ENCODE measurements around the gene ZNF175. TPM values are rescaled to one million over a fixed set of nuclear protein-coding genes. Genes with fewer than 3 reads are reported as not detected.

ZNF175 gene
- total and polyA plus RNA-seq, 9 of the 15 experiments (the other 6 are each of a cell fraction or from before 2014, with no cell fraction given), result 3.7 to 37.9 (median 14.0) TPM

DNA sequence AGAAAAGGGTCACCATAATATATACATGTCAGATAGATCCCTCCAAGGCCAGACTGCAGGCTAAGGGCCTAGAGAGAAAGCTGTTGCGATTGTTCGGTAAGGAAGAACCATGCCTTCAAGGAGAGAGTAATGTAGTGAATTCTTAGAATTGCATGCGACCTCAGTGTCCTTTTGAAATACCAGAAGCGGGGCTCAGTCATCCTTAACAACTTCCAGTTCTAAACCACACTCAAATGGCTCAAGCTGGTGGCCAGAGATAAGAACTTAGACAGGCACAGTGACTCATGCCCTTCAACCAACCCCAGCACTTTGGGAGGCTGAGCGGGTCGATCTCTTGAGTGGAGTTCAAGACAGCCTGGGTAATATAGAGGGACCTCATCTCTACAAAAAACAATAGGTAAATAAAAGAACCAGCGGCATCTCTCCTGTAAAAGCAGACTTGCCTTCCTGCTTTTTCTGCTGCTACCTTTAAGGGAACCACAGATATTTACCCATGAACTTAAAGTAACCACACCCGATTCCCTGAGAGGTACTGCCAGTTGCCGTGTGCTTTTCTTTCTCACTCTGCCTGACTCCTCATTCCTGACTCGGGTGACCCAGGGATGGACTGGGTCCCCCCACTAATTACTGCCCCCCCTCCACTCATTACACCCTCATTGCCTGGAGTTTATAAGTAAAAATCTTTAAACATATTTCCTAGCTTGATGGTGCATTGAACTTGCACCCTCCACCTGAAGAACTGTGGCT is 24.3 kb upstream of the ZNF175 start (continued):
- TF ChIP-seq, protein P1, sequence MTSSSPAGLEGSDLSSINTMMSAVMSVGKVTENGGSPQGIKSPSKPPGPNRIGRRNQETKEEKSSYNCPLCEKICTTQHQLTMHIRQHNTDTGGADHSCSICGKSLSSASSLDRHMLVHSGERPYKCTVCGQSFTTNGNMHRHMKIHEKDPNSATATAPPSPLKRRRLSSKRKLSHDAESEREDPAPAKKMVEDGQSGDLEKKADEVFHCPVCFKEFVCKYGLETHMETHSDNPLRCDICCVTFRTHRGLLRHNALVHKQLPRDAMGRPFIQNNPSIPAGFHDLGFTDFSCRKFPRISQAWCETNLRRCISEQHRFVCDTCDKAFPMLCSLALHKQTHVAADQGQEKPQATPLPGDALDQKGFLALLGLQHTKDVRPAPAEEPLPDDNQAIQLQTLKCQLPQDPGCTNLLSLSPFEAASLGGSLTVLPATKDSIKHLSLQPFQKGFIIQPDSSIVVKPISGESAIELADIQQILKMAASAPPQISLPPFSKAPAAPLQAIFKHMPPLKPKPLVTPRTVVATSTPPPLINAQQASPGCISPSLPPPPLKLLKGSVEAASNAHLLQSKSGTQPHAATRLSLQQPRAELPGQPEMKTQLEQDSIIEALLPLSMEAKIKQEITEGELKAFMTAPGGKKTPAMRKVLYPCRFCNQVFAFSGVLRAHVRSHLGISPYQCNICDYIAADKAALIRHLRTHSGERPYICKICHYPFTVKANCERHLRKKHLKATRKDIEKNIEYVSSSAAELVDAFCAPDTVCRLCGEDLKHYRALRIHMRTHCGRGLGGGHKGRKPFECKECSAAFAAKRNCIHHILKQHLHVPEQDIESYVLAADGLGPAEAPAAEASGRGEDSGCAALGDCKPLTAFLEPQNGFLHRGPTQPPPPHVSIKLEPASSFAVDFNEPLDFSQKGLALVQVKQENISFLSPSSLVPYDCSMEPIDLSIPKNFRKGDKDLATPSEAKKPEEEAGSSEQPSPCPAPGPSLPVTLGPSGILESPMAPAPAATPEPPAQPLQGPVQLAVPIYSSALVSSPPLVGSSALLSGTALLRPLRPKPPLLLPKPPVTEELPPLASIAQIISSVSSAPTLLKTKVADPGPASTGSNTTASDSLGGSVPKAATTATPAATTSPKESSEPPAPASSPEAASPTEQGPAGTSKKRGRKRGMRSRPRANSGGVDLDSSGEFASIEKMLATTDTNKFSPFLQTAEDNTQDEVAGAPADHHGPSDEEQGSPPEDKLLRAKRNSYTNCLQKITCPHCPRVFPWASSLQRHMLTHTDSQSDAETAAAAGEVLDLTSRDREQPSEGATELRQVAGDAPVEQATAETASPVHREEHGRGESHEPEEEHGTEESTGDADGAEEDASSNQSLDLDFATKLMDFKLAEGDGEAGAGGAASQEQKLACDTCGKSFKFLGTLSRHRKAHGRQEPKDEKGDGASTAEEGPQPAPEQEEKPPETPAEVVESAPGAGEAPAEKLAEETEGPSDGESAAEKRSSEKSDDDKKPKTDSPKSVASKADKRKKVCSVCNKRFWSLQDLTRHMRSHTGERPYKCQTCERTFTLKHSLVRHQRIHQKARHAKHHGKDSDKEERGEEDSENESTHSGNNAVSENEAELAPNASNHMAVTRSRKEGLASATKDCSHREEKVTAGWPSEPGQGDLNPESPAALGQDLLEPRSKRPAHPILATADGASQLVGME (CRISPR knock-in tag; IDR thresholded peaks at IDR 0.05), result no peak
- TF ChIP-seq, protein P2, sequence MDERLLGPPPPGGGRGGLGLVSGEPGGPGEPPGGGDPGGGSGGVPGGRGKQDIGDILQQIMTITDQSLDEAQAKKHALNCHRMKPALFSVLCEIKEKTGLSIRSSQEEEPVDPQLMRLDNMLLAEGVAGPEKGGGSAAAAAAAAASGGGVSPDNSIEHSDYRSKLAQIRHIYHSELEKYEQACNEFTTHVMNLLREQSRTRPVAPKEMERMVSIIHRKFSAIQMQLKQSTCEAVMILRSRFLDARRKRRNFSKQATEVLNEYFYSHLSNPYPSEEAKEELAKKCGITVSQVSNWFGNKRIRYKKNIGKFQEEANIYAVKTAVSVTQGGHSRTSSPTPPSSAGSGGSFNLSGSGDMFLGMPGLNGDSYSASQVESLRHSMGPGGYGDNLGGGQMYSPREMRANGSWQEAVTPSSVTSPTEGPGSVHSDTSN (CRISPR knock-in tag; IDR thresholded peaks at IDR 0.05; ENCODE audit: low read depth), result no peak
- TF ChIP-seq, protein P2 (tag; conservative IDR thresholded peaks at IDR 0.05; ENCODE audit: low read depth), result peak; percentile 85
- peak; percentile 96 for TF ChIP-seq PML (IDR thresholded peaks at IDR 0.05; ENCODE audit: low read length)
- TF ChIP-seq NFIC (IDR thresholded peaks at IDR 0.05), result peak; percentile 86
- TF ChIP-seq, protein P3, sequence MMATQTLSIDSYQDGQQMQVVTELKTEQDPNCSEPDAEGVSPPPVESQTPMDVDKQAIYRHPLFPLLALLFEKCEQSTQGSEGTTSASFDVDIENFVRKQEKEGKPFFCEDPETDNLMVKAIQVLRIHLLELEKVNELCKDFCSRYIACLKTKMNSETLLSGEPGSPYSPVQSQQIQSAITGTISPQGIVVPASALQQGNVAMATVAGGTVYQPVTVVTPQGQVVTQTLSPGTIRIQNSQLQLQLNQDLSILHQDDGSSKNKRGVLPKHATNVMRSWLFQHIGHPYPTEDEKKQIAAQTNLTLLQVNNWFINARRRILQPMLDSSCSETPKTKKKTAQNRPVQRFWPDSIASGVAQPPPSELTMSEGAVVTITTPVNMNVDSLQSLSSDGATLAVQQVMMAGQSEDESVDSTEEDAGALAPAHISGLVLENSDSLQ (IDR thresholded peaks at IDR 0.05), result peak; percentile 80
- TF ChIP-seq, protein P4, sequence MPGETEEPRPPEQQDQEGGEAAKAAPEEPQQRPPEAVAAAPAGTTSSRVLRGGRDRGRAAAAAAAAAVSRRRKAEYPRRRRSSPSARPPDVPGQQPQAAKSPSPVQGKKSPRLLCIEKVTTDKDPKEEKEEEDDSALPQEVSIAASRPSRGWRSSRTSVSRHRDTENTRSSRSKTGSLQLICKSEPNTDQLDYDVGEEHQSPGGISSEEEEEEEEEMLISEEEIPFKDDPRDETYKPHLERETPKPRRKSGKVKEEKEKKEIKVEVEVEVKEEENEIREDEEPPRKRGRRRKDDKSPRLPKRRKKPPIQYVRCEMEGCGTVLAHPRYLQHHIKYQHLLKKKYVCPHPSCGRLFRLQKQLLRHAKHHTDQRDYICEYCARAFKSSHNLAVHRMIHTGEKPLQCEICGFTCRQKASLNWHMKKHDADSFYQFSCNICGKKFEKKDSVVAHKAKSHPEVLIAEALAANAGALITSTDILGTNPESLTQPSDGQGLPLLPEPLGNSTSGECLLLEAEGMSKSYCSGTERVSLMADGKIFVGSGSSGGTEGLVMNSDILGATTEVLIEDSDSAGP (CRISPR knock-in tag; IDR thresholded peaks at IDR 0.05), result no peak
- TF ChIP-seq BRCA1 (IDR thresholded peaks at IDR 0.05), result no peak
- no peak for TF ChIP-seq BRCA1 (CRISPR knock-in tag; IDR thresholded peaks at IDR 0.05)
- no peak for TF ChIP-seq ZNF431 (CRISPR knock-in tag; IDR thresholded peaks at IDR 0.05)
- peak; percentile 90 for TF ChIP-seq CEBPB (tag; IDR thresholded peaks at IDR 0.05)
- TF ChIP-seq JUND (IDR thresholded peaks at IDR 0.05; ENCODE audit: borderline replicate concordance, low read depth, low read length), result peak; percentile 99
- peak; percentile 98; the same call in 2 of the 3 replicates for TF ChIP-seq JUND (tag; IDR thresholded peaks at IDR 0.05; ENCODE audit: borderline replicate concordance, low read depth, low read length)
- peak; percentile 88; the same call in 1 of the 2 replicates for TF ChIP-seq MTA3 (IDR thresholded peaks at IDR 0.05; ENCODE audit: borderline replicate concordance)
- peak; percentile 42; the same call in 1 of the 2 replicates for TF ChIP-seq ZFX (CRISPR knock-in tag; IDR thresholded peaks at IDR 0.05)
- no peak for TF ChIP-seq PTBP1 (IDR thresholded peaks at IDR 0.05; ENCODE audit: low read depth, low read length)
- TF ChIP-seq KAT8 (IDR thresholded peaks at IDR 0.05; ENCODE audit: low read depth), result no peak
- peak; percentile 25; the same call in 1 of the 2 replicates for TF ChIP-seq HCFC1 (IDR thresholded peaks at IDR 0.05; ENCODE audit: low read depth, low read length)

Measured in K562 (cell line).